ENCODE data around the gene TRIM72.

DNA sequence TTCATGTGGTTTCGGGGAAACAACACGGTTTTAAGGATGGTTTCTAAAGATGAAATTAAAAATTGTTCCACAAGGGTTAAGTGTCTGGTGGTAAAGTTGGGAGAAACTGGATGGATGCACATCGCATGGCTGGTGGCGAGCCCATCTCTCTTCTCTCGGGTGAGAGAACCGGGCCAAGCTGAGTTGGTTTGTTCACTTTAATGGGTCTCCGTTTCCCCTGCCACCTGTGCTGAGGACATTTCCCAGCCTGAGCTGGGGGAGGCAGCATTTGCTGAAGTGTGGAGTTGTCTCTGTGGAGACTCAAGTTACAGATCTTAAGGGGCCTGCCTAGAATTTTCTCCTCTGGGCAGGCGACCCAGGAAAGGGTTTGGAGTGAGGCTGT is 26.1 kb upstream of the TRIM72 start:
- TF ChIP-seq CTCF (conservative IDR thresholded peaks at IDR 0.05; ENCODE audit: low read depth, low read length) (no peak), EZH2 (IDR thresholded peaks at IDR 0.05; ENCODE audit: low read length, unreplicated experiment) (no peak)

Measured in PC-3 (cell line).